ENCODE measurements around the gene PLPPR5.

PLPPR5 gene

DNA sequence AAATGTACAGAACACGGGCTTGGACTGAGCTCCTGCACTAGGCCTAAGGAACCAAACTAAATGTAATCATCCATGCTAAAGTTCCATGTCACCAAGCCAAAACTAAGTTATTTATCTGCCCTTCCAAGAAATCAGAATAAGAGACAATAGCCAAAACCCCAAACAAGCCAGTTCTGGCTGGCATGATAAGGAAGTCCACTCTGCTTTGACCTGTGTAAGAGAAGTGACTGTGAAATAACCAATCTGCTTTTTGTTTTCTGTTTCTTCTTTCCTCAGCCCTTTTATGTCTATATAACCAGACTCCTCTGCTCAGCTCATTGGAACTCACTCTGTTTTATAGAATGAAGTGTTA, 15.1 kb downstream of the PLPPR5 start:
- no peak for ATAC-seq (replicated peaks)
- no peaks in the 10 kb centered on the region for H3K9me3 Mint-ChIP-seq
- no peak for DNase-seq
- H3K27ac Mint-ChIP-seq, result no peak overlapping the region
- peaks cover 0 to 3% of the 10 kb centered on the region in 2 donors for H3K4me1 Mint-ChIP-seq
- H3K27me3 Mint-ChIP-seq, result no peaks in the 10 kb centered on the region
- no peak overlapping the region for H3K4me3 Mint-ChIP-seq
- no peaks in the 10 kb centered on the region for H3K36me3 Mint-ChIP-seq

DNA sequence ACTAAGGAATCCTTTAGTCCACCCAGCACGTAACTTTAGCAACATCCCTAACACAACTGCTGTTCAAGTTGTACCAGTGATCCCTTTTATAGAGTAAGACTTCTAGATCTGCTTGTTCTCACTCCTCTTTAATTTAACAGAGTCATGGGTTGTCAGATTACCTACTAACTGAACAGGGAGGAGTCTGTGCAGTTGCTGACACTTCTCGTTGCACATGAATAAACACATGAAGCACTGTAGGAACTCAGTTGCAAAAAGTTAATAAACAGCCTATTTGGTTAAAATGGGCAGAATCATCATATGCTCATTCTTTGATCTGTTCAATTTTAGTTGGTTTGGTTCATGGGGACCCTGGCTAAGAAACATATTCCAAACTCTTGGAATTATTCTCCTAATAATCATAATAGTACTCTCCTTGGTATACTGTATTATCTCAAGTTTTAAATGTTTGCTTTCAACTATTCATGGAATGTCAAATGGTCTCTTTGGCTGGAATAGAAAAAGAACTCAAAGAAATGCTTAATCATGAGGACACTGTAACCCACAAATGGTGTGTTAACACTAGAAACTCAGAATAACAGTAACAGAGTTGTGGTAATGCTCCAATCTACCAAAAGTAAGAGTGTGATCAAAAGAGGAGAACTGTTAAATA, 15.6 kb downstream of the PLPPR5 start:
- Mint-ChIP-seq H3K4me3 (no peak overlapping the region), H3K4me1 (peaks cover 0 to 3% of the 10 kb centered on the region in 2 donors), H3K27me3 (no peaks in the 10 kb centered on the region), H3K36me3 (no peaks in the 10 kb centered on the region), H3K27ac (no peak overlapping the region), H3K9me3 (no peaks in the 10 kb centered on the region)
- ATAC-seq (replicated peaks) (no peak), DNase-seq (no peak)

DNA sequence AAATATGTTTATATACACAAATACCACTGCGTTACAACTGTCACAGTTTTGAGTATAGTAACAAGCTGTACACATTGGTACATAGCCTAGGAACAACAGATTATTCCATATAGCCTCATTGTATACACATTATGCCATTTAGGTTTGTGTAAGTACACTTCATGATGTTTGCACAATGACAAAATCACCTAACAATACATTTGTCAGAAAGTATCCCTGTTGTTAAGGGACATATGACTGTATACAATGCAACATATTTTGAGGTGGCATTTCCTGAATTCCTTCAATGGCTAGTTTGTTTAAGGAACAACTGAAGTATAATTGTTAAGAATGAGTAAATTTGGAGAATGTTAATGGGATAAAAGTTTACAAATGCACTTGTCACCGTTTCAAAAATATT, 19.0 kb downstream of the PLPPR5 start:
- Mint-ChIP-seq H3K4me1 (no peaks in the 10 kb centered on the region), H3K4me3 (no peak overlapping the region), H3K36me3 (no peaks in the 10 kb centered on the region), H3K9me3 (no peaks in the 10 kb centered on the region), H3K27me3 (no peaks in the 10 kb centered on the region), H3K27ac (no peak overlapping the region)
- DNase-seq (no peak), ATAC-seq (replicated peaks) (no peak)

DNA sequence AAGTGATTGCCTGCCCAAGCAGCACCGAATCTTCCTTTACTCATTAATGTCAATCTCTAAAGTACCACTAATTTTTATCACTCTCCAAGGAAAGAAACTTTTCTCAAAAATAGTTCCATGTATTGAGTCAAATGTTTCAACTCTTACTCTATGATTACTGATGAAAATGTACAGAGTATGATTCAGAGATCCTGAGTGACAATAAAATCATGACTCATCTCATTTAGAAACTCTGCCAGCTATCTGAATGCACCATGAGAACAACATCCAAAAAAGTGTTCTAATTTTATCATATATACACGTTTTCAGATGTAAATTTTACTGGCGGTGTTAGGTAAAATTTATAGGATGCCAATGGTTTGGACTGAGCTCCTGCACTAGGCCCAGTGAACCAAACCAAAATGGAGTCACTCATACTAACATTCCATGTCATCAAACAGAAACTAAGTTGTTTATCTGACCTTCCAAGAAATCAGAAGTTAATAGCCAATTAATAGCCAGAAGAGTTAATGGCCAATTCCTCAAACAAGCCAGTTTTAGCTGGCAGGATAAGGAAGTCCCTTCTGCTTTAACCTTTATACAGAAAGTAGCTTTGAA, 22.6 kb downstream of the PLPPR5 start:
- Mint-ChIP-seq H3K36me3 (no peaks in the 10 kb centered on the region), H3K4me1 (no peaks in the 10 kb centered on the region), H3K4me3 (no peak overlapping the region), H3K27ac (no peak overlapping the region), H3K27me3 (peaks cover 5 to 7% of the 10 kb centered on the region in 2 donors), H3K9me3 (no peaks in the 10 kb centered on the region)
- DNase-seq, result no peak
- ATAC-seq (replicated peaks), result no peak

DNA sequence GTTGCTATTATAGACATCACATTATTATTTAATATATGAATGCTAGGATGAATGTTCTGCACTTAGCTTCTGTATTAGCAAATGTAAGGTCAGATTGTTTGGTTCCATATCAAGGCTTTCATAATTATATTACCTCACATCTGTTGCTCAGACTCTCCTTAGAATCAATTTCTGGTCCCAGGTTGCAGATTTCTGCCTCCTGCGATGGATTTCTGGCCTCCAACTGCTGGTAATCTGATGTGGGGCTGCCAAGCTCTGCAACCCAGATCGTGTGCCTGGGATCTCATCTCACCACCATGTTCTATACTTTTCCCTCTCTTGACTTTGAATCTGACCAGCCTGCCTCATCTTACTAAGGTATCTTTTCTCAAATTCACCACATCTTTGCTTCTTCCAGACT, 25.2 kb downstream of the PLPPR5 start:
- Mint-ChIP-seq H3K27ac (no peak overlapping the region), H3K36me3 (no peaks in the 10 kb centered on the region), H3K4me1 (no peaks in the 10 kb centered on the region), H3K27me3 (peaks cover 5 to 7% of the 10 kb centered on the region in 2 donors), H3K9me3 (no peaks in the 10 kb centered on the region), H3K4me3 (no peak overlapping the region)
- DNase-seq, result no peak
- ATAC-seq (replicated peaks), result no peak

DNA sequence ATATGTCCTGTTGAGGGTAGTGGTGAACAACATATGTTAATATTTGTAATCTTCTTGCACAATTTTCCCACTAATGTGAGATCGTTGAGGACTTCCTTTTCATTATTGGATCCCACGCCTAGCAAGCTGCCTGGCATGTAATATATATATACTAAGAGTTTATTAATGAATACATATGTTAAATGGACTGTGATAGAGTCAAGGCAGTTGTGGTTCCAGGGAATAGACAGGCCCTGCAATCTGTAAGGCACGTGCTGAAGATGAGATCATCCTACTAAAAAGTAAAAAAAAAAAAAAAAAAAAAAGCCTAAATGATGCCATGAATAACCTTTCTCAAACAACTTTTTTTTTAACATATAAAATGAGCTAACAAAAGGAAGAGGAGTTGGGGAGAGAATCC, 28.9 kb downstream of the PLPPR5 start:
- Mint-ChIP-seq H3K27me3 (peaks cover 5 to 14% of the 10 kb centered on the region in 2 donors), H3K27ac (no peak overlapping the region), H3K4me1 (no peaks in the 10 kb centered on the region), H3K4me3 (no peak overlapping the region), H3K36me3 (no peaks in the 10 kb centered on the region), H3K9me3 (no peaks in the 10 kb centered on the region)
- DNase-seq (no peak), ATAC-seq (replicated peaks) (no peak)

DNA sequence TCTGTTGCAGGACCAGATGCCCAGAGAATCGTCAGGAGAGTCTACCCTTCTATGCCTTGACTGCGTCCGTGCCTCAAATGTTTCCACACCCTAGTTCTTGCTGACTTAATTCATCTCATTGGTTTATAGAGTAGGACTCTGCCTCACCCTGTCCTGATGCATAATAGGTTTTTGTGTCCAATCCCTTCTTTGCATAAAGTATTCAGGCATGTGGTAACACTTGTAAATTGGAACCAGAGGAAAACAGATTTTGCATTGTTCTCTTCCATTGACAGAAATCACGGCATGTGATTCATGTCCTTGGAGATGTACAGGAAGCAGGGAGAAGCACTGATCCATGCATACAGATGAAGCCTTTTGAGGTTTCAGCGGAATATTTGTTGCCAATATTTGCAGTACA, 29.5 kb downstream of the PLPPR5 start:
- no peaks in the 10 kb centered on the region for H3K4me1 Mint-ChIP-seq
- H3K4me3 Mint-ChIP-seq, result no peak overlapping the region
- no peaks in the 10 kb centered on the region for H3K9me3 Mint-ChIP-seq

DNA sequence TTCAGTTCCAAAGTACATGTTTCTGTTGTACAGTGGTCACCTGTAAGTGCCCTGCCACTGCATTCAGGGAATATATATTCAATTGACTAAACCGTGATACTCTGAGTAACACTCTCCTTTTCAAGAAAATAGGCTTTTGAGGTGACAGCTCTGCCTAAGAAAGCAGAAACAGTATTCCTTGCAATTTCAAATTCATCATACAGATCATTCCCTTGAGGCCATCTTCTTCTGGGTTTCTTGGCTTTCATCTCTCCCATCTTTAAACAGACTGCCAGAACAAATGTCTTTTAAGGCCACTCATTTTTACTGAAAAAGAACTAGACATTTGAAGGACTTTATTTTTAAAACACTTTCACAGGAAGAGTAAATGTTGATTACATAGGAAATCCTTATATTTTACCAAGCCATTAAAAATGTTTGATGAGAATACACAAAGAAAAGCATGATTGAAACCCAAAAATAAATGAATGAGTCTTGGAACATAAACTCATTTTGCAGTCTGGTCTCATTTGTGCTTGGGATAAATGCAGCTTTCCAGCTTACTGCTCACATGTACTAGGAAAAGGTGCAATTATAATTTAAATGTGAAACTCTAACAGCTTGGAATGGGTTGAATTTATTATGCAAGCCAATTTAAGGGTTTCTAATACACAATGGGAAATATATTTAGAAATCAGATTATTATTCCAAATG, 34.7 kb downstream of the PLPPR5 start:
- ATAC-seq (replicated peaks) (no peak), DNase-seq (no peak)
- no peaks in the 10 kb centered on the region for H3K36me3 Mint-ChIP-seq
- H3K4me3 Mint-ChIP-seq, result no peak overlapping the region
- no peak overlapping the region for H3K27ac Mint-ChIP-seq
- no peaks in the 10 kb centered on the region for H3K9me3 Mint-ChIP-seq
- H3K4me1 Mint-ChIP-seq, result no peaks in the 10 kb centered on the region
- peaks cover 8 to 12% of the 10 kb centered on the region in 2 donors for H3K27me3 Mint-ChIP-seq

More for the DNA sequence above, 29.5 kb downstream of the PLPPR5 start:
- DNase-seq (no peak), ATAC-seq (replicated peaks) (no peak)
- Mint-ChIP-seq H3K27ac (no peak overlapping the region), H3K36me3 (no peaks in the 10 kb centered on the region), H3K27me3 (peaks cover 5 to 12% of the 10 kb centered on the region in 2 donors)

DNA sequence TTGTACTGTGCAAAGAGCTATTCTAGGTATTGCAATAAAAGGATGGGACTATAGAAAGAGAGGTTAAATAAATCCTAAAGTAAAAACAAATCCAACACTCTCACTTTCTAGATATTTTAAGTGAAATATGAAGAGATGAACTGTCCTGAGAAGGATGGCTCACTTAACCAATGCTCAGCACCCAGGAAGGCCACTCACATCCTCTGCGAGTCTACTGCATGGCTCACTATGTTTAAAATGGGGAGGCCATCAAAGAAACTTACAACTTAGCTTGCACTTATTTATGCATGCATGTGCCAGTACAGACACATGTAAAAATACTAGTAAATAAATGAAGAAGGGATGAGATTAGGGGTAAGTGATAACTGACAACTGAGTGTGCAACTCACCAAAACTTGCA, 37.5 kb downstream of the PLPPR5 start:
- no peaks in the 10 kb centered on the region for H3K4me1 Mint-ChIP-seq

DNA sequence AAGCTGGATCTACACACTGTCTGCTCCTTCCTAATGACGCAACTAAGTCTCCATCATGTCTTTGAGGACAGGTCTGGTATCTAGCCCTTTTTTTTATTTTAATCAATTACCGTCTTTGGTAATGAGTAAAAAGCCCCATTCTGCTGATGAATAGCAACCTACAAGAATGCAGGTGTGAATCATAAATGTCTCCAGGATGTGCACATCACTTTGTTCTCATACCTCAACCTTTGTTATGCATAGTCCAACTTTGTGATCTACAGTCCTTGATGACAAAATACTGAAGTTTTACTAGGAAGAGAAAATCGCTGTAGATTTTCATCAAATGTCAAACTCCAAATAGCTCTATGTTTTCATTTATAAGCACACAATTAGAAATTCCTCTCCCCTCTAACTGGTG, 39.3 kb downstream of the PLPPR5 start:
- no peak overlapping the region for H3K27ac Mint-ChIP-seq

More for the DNA sequence above, 37.5 kb downstream of the PLPPR5 start:
- Mint-ChIP-seq H3K36me3 (no peaks in the 10 kb centered on the region), H3K9me3 (no peaks in the 10 kb centered on the region), H3K4me3 (no peak overlapping the region), H3K27me3 (peaks cover 5 to 8% of the 10 kb centered on the region in 2 donors), H3K27ac (no peak overlapping the region)
- ATAC-seq (replicated peaks) (no peak), DNase-seq (no peak)

DNA sequence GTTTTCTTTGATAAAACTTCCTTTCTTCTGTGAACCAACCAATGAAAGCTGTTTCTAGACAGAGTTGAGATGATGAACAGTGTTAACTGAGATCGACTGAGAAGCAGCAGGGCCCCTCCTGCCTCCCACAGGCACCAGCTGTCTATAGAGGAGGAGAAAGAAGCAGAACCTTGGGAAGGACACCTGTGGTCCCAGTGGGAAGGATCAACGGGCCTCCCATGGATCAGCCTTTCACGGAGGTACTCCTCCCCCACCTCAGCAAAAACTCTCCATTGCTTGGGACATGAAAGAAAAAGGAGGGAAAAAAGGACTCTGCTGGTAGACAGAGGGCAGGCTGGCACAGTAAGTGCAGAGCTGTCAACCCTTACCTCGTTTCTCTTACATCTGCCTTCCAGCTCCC, 40.5 kb downstream of the PLPPR5 start:
- H3K27ac Mint-ChIP-seq, result no peak overlapping the region
- H3K4me1 Mint-ChIP-seq, result no peaks in the 10 kb centered on the region
- no peak for DNase-seq
- no peak for ATAC-seq (replicated peaks)
- no peaks in the 10 kb centered on the region for H3K9me3 Mint-ChIP-seq
- H3K4me3 Mint-ChIP-seq, result no peak overlapping the region
- peaks cover 5 to 8% of the 10 kb centered on the region in 2 donors for H3K27me3 Mint-ChIP-seq
- H3K36me3 Mint-ChIP-seq, result no peaks in the 10 kb centered on the region

More for the DNA sequence above, 39.3 kb downstream of the PLPPR5 start:
- H3K9me3 Mint-ChIP-seq, result no peaks in the 10 kb centered on the region
- ATAC-seq (replicated peaks), result no peak
- no peak overlapping the region for H3K4me3 Mint-ChIP-seq
- no peaks in the 10 kb centered on the region for H3K4me1 Mint-ChIP-seq
- H3K36me3 Mint-ChIP-seq, result no peaks in the 10 kb centered on the region
- H3K27me3 Mint-ChIP-seq, result peaks cover 5 to 8% of the 10 kb centered on the region in 2 donors
- DNase-seq, result no peak

DNA sequence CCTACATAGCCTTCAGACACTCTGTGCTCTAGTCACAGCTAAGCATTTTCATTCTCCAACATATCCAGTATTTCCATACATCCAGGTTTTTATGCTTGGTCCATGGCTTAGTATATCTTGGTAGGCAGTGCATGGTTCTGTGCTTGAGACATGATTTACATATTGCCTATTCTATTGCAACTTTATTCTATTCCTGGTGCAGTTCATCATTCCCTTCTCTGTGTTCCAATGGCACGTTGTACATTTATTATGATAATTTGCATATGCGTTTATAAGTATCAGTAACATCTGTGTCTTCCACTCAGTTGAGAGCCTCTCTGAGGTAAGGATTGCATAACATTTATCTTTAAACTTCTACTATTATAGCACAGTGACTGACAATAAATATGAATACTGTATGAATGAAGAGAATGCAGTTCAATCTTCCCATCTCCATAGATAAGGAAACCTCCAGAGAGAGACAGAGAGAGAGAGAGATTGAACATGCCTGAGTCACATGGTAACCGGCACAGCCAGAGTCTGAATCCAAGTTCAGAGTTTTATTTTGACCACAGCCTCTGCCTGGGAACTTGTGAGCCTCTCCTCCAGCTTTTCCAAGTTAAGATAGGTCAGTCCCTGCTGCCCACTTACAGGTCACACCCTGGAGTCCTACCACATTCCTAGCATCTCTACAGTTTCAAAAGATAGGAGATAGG, 41.5 kb downstream of the PLPPR5 start:
- no peak for ATAC-seq (replicated peaks)
- peaks cover 0 to 3% of the 10 kb centered on the region in 2 donors for H3K9me3 Mint-ChIP-seq
- peaks cover 5 to 8% of the 10 kb centered on the region in 2 donors for H3K27me3 Mint-ChIP-seq

DNA sequence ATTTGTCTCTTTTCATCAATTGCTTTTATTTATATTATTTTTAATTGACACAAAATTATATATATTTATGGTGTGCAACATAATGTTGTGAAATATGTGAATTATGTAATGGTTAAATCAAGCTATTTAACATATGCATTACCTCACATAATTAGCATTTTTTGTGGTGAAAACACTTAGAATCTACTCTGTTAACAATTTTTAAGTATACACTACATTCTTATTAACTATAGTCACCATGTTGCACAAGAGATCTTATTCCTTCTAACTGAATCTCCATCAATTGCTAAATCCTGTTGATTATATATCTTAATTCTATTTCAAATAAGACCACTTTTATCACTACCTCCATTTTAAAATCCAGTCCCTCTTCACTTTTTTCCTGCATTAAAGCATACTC, 42.5 kb downstream of the PLPPR5 start:
- Mint-ChIP-seq H3K4me1 (no peaks in the 10 kb centered on the region), H3K27ac (no peak overlapping the region), H3K27me3 (peaks cover 0 to 4% of the 10 kb centered on the region in 2 donors), H3K36me3 (no peaks in the 10 kb centered on the region), H3K4me3 (no peak overlapping the region), H3K9me3 (peaks cover 0 to 3% of the 10 kb centered on the region in 2 donors)
- ATAC-seq (replicated peaks) (no peak), DNase-seq (no peak)

More for the DNA sequence above, 41.5 kb downstream of the PLPPR5 start:
- Mint-ChIP-seq H3K4me1 (no peaks in the 10 kb centered on the region), H3K4me3 (no peak overlapping the region), H3K27ac (no peak overlapping the region), H3K36me3 (no peaks in the 10 kb centered on the region)
- DNase-seq, result no peak

DNA sequence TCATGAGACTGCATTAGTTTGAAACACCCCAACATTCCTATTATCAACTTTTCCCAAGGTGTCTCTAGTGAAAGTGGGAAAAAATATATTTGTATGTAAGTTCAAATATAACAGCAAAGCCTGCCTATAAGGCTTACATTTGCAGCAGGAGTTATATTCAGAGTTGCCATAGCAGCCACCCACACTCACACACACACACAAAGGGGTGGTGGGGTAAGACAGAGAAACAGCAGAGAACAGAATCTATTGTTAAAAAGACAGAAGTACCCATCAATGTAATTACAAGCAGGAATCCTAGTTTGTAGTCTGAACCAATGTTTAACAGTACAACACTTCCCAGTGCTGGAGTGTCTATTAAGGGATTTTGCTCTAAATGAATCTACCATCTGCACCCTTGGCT, 55.0 kb downstream of the PLPPR5 start:
- DNase-seq (no peak), ATAC-seq (replicated peaks) (no peak)
- Mint-ChIP-seq H3K4me3 (no peak overlapping the region), H3K4me1 (no peaks in the 10 kb centered on the region), H3K9me3 (no peaks in the 10 kb centered on the region), H3K36me3 (no peaks in the 10 kb centered on the region), H3K27ac (no peak overlapping the region), H3K27me3 (peaks cover 0 to 8% of the 10 kb centered on the region in 2 donors)

Data from stimulated activated naive B cell treated with anti-CD40 and anti-IgM and Interleukin-4, amounts not matched to agents 10 μg/mL and 1 μg/mL and 100 μg/mL, for 72 hours (primary cell).